Measurements from ENCODE around the gene NPB.

GRCh38 chr17:81889602-81890001 lies 12.4 kb upstream of the NPB start:
- no peak for TF ChIP-seq EZH2 (IDR thresholded peaks at IDR 0.05; ENCODE audit: borderline replicate concordance, insufficient read depth, low read depth, low read length, poor library complexity, severe bottlenecking)
- TF ChIP-seq, protein P1, sequence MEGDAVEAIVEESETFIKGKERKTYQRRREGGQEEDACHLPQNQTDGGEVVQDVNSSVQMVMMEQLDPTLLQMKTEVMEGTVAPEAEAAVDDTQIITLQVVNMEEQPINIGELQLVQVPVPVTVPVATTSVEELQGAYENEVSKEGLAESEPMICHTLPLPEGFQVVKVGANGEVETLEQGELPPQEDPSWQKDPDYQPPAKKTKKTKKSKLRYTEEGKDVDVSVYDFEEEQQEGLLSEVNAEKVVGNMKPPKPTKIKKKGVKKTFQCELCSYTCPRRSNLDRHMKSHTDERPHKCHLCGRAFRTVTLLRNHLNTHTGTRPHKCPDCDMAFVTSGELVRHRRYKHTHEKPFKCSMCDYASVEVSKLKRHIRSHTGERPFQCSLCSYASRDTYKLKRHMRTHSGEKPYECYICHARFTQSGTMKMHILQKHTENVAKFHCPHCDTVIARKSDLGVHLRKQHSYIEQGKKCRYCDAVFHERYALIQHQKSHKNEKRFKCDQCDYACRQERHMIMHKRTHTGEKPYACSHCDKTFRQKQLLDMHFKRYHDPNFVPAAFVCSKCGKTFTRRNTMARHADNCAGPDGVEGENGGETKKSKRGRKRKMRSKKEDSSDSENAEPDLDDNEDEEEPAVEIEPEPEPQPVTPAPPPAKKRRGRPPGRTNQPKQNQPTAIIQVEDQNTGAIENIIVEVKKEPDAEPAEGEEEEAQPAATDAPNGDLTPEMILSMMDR (IDR thresholded peaks at IDR 0.05) = no peak

Measured in B cell (primary cell).